ENCODE data around the gene HLF.

- TF ChIP-seq POLR2AphosphoS5 (IDR thresholded peaks at IDR 0.05; ENCODE audit: low read depth, low read length) (no peak), POLR2A (IDR thresholded peaks at IDR 0.05; ENCODE audit: low read depth, low read length) (no peak), POU2F2 (IDR thresholded peaks at IDR 0.05; ENCODE audit: low read depth, low read length) (0 out of 2 replicates have a peak, but pooled peaks have one; percentile 12), TAF1 (IDR thresholded peaks at IDR 0.05; ENCODE audit: low read depth, low read length) (no peak)
Observed at GRCh38 chr17:55233840-55234239, 30.9 kb upstream of the HLF start.
